ENCODE results near the gene CPS1.
A peak's percentile ranks its signal among the peaks of the same experiment; 100 is the strongest.

The CPS1 gene

GRCh38 chr2:210655229-210655975 lies 99.0 kb downstream of the CPS1 start:
- H3K4me3 ChIP-seq (replicated peaks in 1 of 2; ENCODE audit: low read depth in 2 of 2, low read length in 2 of 2), result no peak overlapping the region
- no peak for TF ChIP-seq CTCF (IDR thresholded peaks at IDR 0.05; ENCODE audit: low read depth, low read length)
- peak; percentile 16 to 21 for DNase-seq (ENCODE audit: low read depth in 2 of 2)

GRCh38 chr2:210657874-210658273 lies 101.5 kb downstream of the CPS1 start:
- H3K4me3 ChIP-seq (replicated peaks in 1 of 2; ENCODE audit: low read depth in 2 of 2, low read length in 2 of 2), result no peak overlapping the region
- no peak for DNase-seq (ENCODE audit: low read depth in 2 of 2)
- no peak for TF ChIP-seq CTCF (IDR thresholded peaks at IDR 0.05; ENCODE audit: low read depth, low read length)

- no peak for DNase-seq (ENCODE audit: low read depth in 2 of 2)
- no peak for TF ChIP-seq CTCF (IDR thresholded peaks at IDR 0.05; ENCODE audit: low read depth, low read length)
- H3K4me3 ChIP-seq (replicated peaks in 1 of 2; ENCODE audit: low read depth in 2 of 2, low read length in 2 of 2), result no peak overlapping the region
Measured at GRCh38 chr2:210660751-210661150, 104.4 kb downstream of the CPS1 start.

- DNase-seq (ENCODE audit: low read depth in 2 of 2), result no peak
- TF ChIP-seq CTCF (IDR thresholded peaks at IDR 0.05; ENCODE audit: low read depth, low read length), result no peak
- no peak overlapping the region for H3K4me3 ChIP-seq (replicated peaks in 1 of 2; ENCODE audit: low read depth in 2 of 2, low read length in 2 of 2)
Measured at GRCh38 chr2:210662560-210662959, 106.2 kb downstream of the CPS1 start.

GRCh38 chr2:210663631-210664089 lies 107.3 kb downstream of the CPS1 start:
- peak; percentile 45 to 55 for DNase-seq (ENCODE audit: low read depth in 2 of 2)
- TF ChIP-seq CTCF (IDR thresholded peaks at IDR 0.05; ENCODE audit: low read depth, low read length), result no peak
- no peak overlapping the region for H3K4me3 ChIP-seq (replicated peaks in 1 of 2; ENCODE audit: low read depth in 2 of 2, low read length in 2 of 2)

- no peak for DNase-seq (ENCODE audit: low read depth in 2 of 2)
- no peak for TF ChIP-seq CTCF (IDR thresholded peaks at IDR 0.05; ENCODE audit: low read depth, low read length)
- no peak overlapping the region for H3K4me3 ChIP-seq (replicated peaks in 1 of 2; ENCODE audit: low read depth in 2 of 2, low read length in 2 of 2)
Measured at GRCh38 chr2:210667711-210668110, 111.3 kb downstream of the CPS1 start.

- H3K4me3 ChIP-seq (replicated peaks in 1 of 2; ENCODE audit: low read depth in 2 of 2, low read length in 2 of 2), result no peak overlapping the region
- DNase-seq (ENCODE audit: low read depth in 2 of 2), result no peak
- TF ChIP-seq CTCF (IDR thresholded peaks at IDR 0.05; ENCODE audit: low read depth, low read length), result no peak
Measured at GRCh38 chr2:210671065-210671464, 114.7 kb downstream of the CPS1 start.
